Astrocyte (in vitro differentiated cells and primary cell): ENCODE measurements around the gene RGS19. TPM values are rescaled to one million over a fixed set of nuclear protein-coding genes. Genes with fewer than 3 reads are reported as not detected.

Source experiments
- DNase-seq: peaks from one replicate; pipeline ENCODE4 v3.0.0-alpha.2; 2010; ENCODE audit warnings: low read depth
- FAIRE-seq: peaks from 2 replicates; lab custom pipeline; 2011; peaks lifted over from hg19 to GRCh38; lab: Jason Lieb, UNC
- H2AFZ ChIP-seq: 2 replicates; pipeline ENCODE4 v1.6.0; 2012; ENCODE audit warnings: low read depth, low read length, inconsistent platforms
- H3K27ac ChIP-seq: 2 replicates; pipeline ENCODE4 v1.5.1; 2011; ENCODE audit warnings: low read depth, low read length, inconsistent platforms
- H3K27me3 ChIP-seq: 2 replicates; pipeline ENCODE4 v1.6.0; 2011; ENCODE audit warnings: low read length, inconsistent platforms; ENCODE audit not compliant: insufficient read depth
- H3K36me3 ChIP-seq: 2 replicates; pipeline ENCODE4 v1.5.1; 2011; ENCODE audit warnings: low read length, inconsistent platforms; ENCODE audit not compliant: insufficient read depth
- H3K4me1 ChIP-seq: 2 replicates; pipeline ENCODE4 v1.5.1; 2011; ENCODE audit warnings: low read length, inconsistent platforms; ENCODE audit not compliant: insufficient read depth
- H3K4me2 ChIP-seq: 2 replicates; pipeline ENCODE4 v1.6.0; 2012; ENCODE audit warnings: low read length, inconsistent platforms
- H3K4me3 ChIP-seq: 2 replicates; pipeline ENCODE4 v1.5.1; 2011; ENCODE audit warnings: low read depth, mild to moderate bottlenecking, low read length, inconsistent platforms; ENCODE audit not compliant: insufficient read depth
- H3K79me2 ChIP-seq: 2 replicates; pipeline ENCODE4 v1.6.0; 2012; ENCODE audit warnings: mild to moderate bottlenecking, low read length, inconsistent platforms; ENCODE audit not compliant: insufficient read depth
- H3K9ac ChIP-seq: 2 replicates; pipeline ENCODE4 v1.6.0; 2012; ENCODE audit warnings: mild to moderate bottlenecking, low read length, inconsistent platforms
- H3K9me3 ChIP-seq: 2 replicates; pipeline ENCODE4 v1.5.1; 2012; ENCODE audit warnings: low read depth, mild to moderate bottlenecking, low read length, inconsistent platforms; ENCODE audit not compliant: insufficient read depth
- H4K20me1 ChIP-seq: 2 replicates; pipeline ENCODE4 v1.6.0; 2012; ENCODE audit warnings: low read length, inconsistent platforms; ENCODE audit not compliant: insufficient read depth
- H3K27ac Mint-ChIP-seq: one replicate; pipeline ENCODE4 v1.8.0; 2021; ENCODE audit warnings: mild to moderate bottlenecking, mixed read lengths; ENCODE audit not compliant: unreplicated experiment
- H3K27me3 Mint-ChIP-seq: one replicate; pipeline ENCODE4 v1.8.0; 2021; ENCODE audit warnings: low read depth, mixed read lengths; ENCODE audit not compliant: unreplicated experiment
- H3K36me3 Mint-ChIP-seq: one replicate; pipeline ENCODE4 v1.8.0; 2021; ENCODE audit warnings: low read depth, mixed read lengths; ENCODE audit not compliant: unreplicated experiment
- H3K4me1 Mint-ChIP-seq: one replicate; pipeline ENCODE4 v1.8.0; 2021; ENCODE audit warnings: low read depth, mixed read lengths; ENCODE audit not compliant: unreplicated experiment
- H3K4me3 Mint-ChIP-seq: one replicate; pipeline ENCODE4 v1.8.0; 2021; ENCODE audit warnings: mild to moderate bottlenecking, moderate library complexity, mixed read lengths; ENCODE audit not compliant: unreplicated experiment
- H3K9me3 Mint-ChIP-seq: one replicate; pipeline ENCODE4 v1.8.0; 2021; ENCODE audit warnings: mild to moderate bottlenecking, mixed read lengths; ENCODE audit not compliant: unreplicated experiment
- CTCF ChIP-seq: IDR thresholded peaks from 2 replicates; pipeline ENCODE4 v1.5.1; 2011; ENCODE audit warnings: low read depth, mild to moderate bottlenecking, inconsistent platforms, low read length, moderate library complexity; ENCODE audit not compliant: insufficient read depth
- EZH2 ChIP-seq: IDR thresholded peaks from 2 replicates; pipeline ENCODE4 v1.6.1; 2012; ENCODE audit warnings: mild to moderate bottlenecking, low read length, inconsistent platforms; ENCODE audit not compliant: insufficient read depth
- total RNA-seq: library from RNA; stranded (reverse); gene quantifications from 2 replicates; pipeline ENCODE4 v1.2.1, GENCODE V29; 2021

RGS19 gene
- total RNA-seq, 1 donor from 2014 or later = 18.3 TPM

- Histone ChIP-seq H3K27me3 (peaks cover 58% of the 10 kb centered on the region), H3K4me3 (no peak overlapping the region), H4K20me1 (peaks cover 9% of the 10 kb centered on the region), H3K27ac (no peak overlapping the region), H3K36me3 (no peaks in the 10 kb centered on the region), H3K79me2 (no peaks in the 10 kb centered on the region), H2AFZ (no peak overlapping the region), H3K9ac (no peak overlapping the region), H3K4me1 (peaks cover 2% of the 10 kb centered on the region), H3K9me3 (no peaks in the 10 kb centered on the region), H3K4me2 (no peak overlapping the region)
- FAIRE-seq (no peak), DNase-seq (no peak)
- Mint-ChIP-seq H3K36me3 (no peaks in the 10 kb centered on the region), H3K27me3 (peaks cover 46% of the 10 kb centered on the region), H3K4me1 (peaks cover 9% of the 10 kb centered on the region), H3K4me3 (no peak overlapping the region), H3K27ac (no peak overlapping the region), H3K9me3 (no peaks in the 10 kb centered on the region)
- no peak for TF ChIP-seq EZH2
- no peak for TF ChIP-seq CTCF
Measured at GRCh38 chr20:64044484-64045247, 34.7 kb downstream of the RGS19 start.

DNA sequence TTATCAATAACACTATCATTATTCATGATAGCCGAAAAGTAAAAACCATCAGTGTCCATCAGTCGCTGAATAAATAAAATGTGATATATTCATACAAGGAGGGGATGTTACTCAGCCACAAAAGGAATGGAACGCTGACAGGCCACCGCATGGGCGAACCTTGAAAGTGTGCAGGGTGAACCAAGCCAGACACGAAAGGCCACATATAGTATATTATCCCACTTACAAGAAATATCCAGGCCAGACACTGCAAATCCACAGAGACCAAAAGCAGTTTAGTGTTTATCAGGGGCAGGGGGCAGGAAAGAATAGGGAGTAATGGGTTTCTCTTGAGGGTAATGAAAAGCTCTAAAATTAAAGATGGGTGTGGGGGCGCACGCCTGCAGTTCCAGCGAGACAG lies 35.5 kb downstream of the RGS19 start:
- H3K27ac ChIP-seq = no peak overlapping the region
- H3K27me3 ChIP-seq = peaks cover 62% of the 10 kb centered on the region
- H3K9me3 ChIP-seq = no peaks in the 10 kb centered on the region
- H3K4me3 ChIP-seq = no peak overlapping the region
- no peaks in the 10 kb centered on the region for H3K79me2 ChIP-seq
- H3K27me3 Mint-ChIP-seq = peaks cover 46% of the 10 kb centered on the region
- FAIRE-seq = no peak
- peaks cover 2% of the 10 kb centered on the region for H3K4me1 ChIP-seq
- DNase-seq = no peak
- H3K27ac Mint-ChIP-seq = no peak overlapping the region
- H3K4me1 Mint-ChIP-seq = peaks cover 9% of the 10 kb centered on the region
- H3K9me3 Mint-ChIP-seq = no peaks in the 10 kb centered on the region
- no peaks in the 10 kb centered on the region for H3K36me3 Mint-ChIP-seq
- no peak overlapping the region for H3K4me3 Mint-ChIP-seq
- no peak overlapping the region for H3K9ac ChIP-seq
- no peak overlapping the region for H3K4me2 ChIP-seq
- no peaks in the 10 kb centered on the region for H3K36me3 ChIP-seq
- peaks cover 9% of the 10 kb centered on the region for H4K20me1 ChIP-seq
- no peak overlapping the region for H2AFZ ChIP-seq
- TF ChIP-seq EZH2 = no peak
- no peak for TF ChIP-seq CTCF
